ENCODE results near the gene SH3RF3. TPM values are rescaled to one million over a fixed set of nuclear protein-coding genes. Genes with fewer than 3 reads are reported as not detected.

SH3RF3 gene
- total RNA-seq, 3 donors from 2014 or later (not counting 1 experiment from before 2014, with no cell fraction given), result 0.23 to 0.61 (median 0.34) TPM

GRCh38 chr2:109285244-109285651 is 156.2 kb downstream of the SH3RF3 start:
- ATAC-seq, result no peak
- Mint-ChIP-seq H3K27me3 (ENCODE audit: low read depth in 2 of 2) (peaks cover 0 to 2% of the 10 kb centered on the region in 2 donors), H3K4me3 (no peak overlapping the region), H3K4me1 (no peaks in the 10 kb centered on the region), H3K27ac (no peak overlapping the region), H3K36me3 (no peaks in the 10 kb centered on the region), H3K9me3 (no peaks in the 10 kb centered on the region)
- H3K9me3 ChIP-seq (ENCODE audit: control insufficient read depth, insufficient read depth, low read length), result no peaks in the 10 kb centered on the region
- no peaks in the 10 kb centered on the region for H3K4me1 ChIP-seq (ENCODE audit: control insufficient read depth, insufficient read depth, low read length)
- no peak overlapping the region for H3K4me3 ChIP-seq (ENCODE audit: low read length)
- H3K27me3 ChIP-seq (ENCODE audit: control insufficient read depth, insufficient read depth, low read length), result no peaks in the 10 kb centered on the region
- H3K27ac ChIP-seq (ENCODE audit: low read length), result no peak overlapping the region
- no peak for DNase-seq
- H3K36me3 ChIP-seq (ENCODE audit: control insufficient read depth, insufficient read depth, low read length), result no peaks in the 10 kb centered on the region
- no peak for TF ChIP-seq CTCF (IDR thresholded peaks at IDR 0.05)
- WGBS (ENCODE audit: insufficient coverage), result 87% methylated on average over 11 of the region's 11 CpGs
- intact Hi-C loops (cut with micrococcal nuclease), result no loop called here

GRCh38 chr2:109287413-109287812 is 158.4 kb downstream of the SH3RF3 start:
- Mint-ChIP-seq H3K9me3 (no peaks in the 10 kb centered on the region), H3K4me3 (no peak overlapping the region), H3K27me3 (ENCODE audit: low read depth in 2 of 2) (peaks cover 0 to 2% of the 10 kb centered on the region in 2 donors), H3K27ac (no peak overlapping the region), H3K4me1 (no peaks in the 10 kb centered on the region), H3K36me3 (no peaks in the 10 kb centered on the region)
- DNase-seq, result no peak
- no peaks in the 10 kb centered on the region for H3K36me3 ChIP-seq (ENCODE audit: control insufficient read depth, insufficient read depth, low read length)
- H3K4me3 ChIP-seq (ENCODE audit: low read length), result no peak overlapping the region
- no peak overlapping the region for H3K27ac ChIP-seq (ENCODE audit: low read length)
- no peak for TF ChIP-seq CTCF (IDR thresholded peaks at IDR 0.05)
- no peaks in the 10 kb centered on the region for H3K9me3 ChIP-seq (ENCODE audit: control insufficient read depth, insufficient read depth, low read length)
- H3K27me3 ChIP-seq (ENCODE audit: control insufficient read depth, insufficient read depth, low read length), result no peaks in the 10 kb centered on the region
- 93% methylated on average over 5 of the region's 5 CpGs for whole genome bisulfite sequencing (ENCODE audit: insufficient coverage)
- intact Hi-C loops (cut with micrococcal nuclease), result no loop called here
- H3K4me1 ChIP-seq (ENCODE audit: control insufficient read depth, insufficient read depth, low read length), result no peaks in the 10 kb centered on the region
- ATAC-seq, result no peak

GRCh38 chr2:109287838-109288237 is 158.8 kb downstream of the SH3RF3 start:
- no peak overlapping the region for H3K27ac ChIP-seq (ENCODE audit: low read length)
- no peaks in the 10 kb centered on the region for H3K4me1 ChIP-seq (ENCODE audit: control insufficient read depth, insufficient read depth, low read length)
- H3K36me3 Mint-ChIP-seq, result no peaks in the 10 kb centered on the region
- no peaks in the 10 kb centered on the region for H3K9me3 ChIP-seq (ENCODE audit: control insufficient read depth, insufficient read depth, low read length)
- ATAC-seq (no peak), DNase-seq (no peak)
- no peak overlapping the region for H3K4me3 ChIP-seq (ENCODE audit: low read length)
- TF ChIP-seq CTCF (IDR thresholded peaks at IDR 0.05), result no peak
- no peaks in the 10 kb centered on the region for H3K27me3 ChIP-seq (ENCODE audit: control insufficient read depth, insufficient read depth, low read length)
- no peak overlapping the region for H3K27ac Mint-ChIP-seq
- no peaks in the 10 kb centered on the region for H3K4me1 Mint-ChIP-seq
- intact Hi-C loops (cut with micrococcal nuclease), result no loop called here
- peaks cover 0 to 2% of the 10 kb centered on the region in 2 donors for H3K27me3 Mint-ChIP-seq (ENCODE audit: low read depth in 2 of 2)
- WGBS (ENCODE audit: insufficient coverage), result 86% methylated on average over 2 of the region's 2 CpGs
- no peaks in the 10 kb centered on the region for H3K36me3 ChIP-seq (ENCODE audit: control insufficient read depth, insufficient read depth, low read length)
- H3K9me3 Mint-ChIP-seq, result no peaks in the 10 kb centered on the region
- no peak overlapping the region for H3K4me3 Mint-ChIP-seq
